WTC11 (cell line): ENCODE measurements around the gene EPHA4. TPM values are rescaled to one million over a fixed set of nuclear protein-coding genes. Genes with fewer than 3 reads are reported as not detected.

ENCODE experiments used
- ATAC-seq: fragments of 200-7000 bp; cut with Tn5 transposase; 2 replicates; pipeline ENCODE4 v1.10.0; 2021; ENCODE audit warnings: mild to moderate bottlenecking, moderate library complexity
- CTCF ChIA-PET: fragments of 300-600 bp; sonication (Branson Sonifier 250); formaldehyde crosslinking; loops from one replicate; lab custom pipeline; 2021; ENCODE audit warnings: antibody characterized with exemption; lab: Charles Lee
- POLR2A ChIA-PET: fragments of 350-600 bp; sonication (Branson Sonifier 250); formaldehyde crosslinking; loops from one replicate; lab custom pipeline; 2021; ENCODE audit warnings: antibody characterized with exemption; lab: Charles Lee
- DNase-seq: peaks from one replicate; pipeline ENCODE4 v3.0.0; 2021; ENCODE audit warnings: low spot score
- H3K27ac Mint-ChIP-seq: 2 replicates; pipeline ENCODE4 v1.8.0; 2021; ENCODE audit warnings: mixed read lengths
- H3K27me3 Mint-ChIP-seq: 2 replicates; pipeline ENCODE4 v1.8.0; 2021; ENCODE audit warnings: low read depth, mild to moderate bottlenecking, moderate library complexity, mixed read lengths
- H3K36me3 Mint-ChIP-seq: 2 replicates; pipeline ENCODE4 v1.8.0; 2021; ENCODE audit warnings: mixed read lengths
- H3K4me1 Mint-ChIP-seq: 2 replicates; pipeline ENCODE4 v1.8.0; 2022; ENCODE audit warnings: mixed read lengths
- H3K4me3 Mint-ChIP-seq: 2 replicates; pipeline ENCODE4 v1.8.0; 2021; ENCODE audit warnings: mild to moderate bottlenecking, moderate library complexity, mixed read lengths
- H3K9me3 Mint-ChIP-seq: 2 replicates; pipeline ENCODE4 v1.8.0; 2021; ENCODE audit warnings: mixed read lengths
- AFF4 ChIP-seq: sonication (generic); formaldehyde crosslinking; IDR thresholded peaks from 2 replicates; pipeline ENCODE4 v1.8.1; 2023; ENCODE audit warnings: mild to moderate bottlenecking, missing genetic modification reagents, borderline replicate concordance
- CDX4 ChIP-seq: fragments of 250-450 bp; sonication (Bioruptor Pico); IDR thresholded peaks from 2 replicates; pipeline ENCODE4 v1.9.0; 2021; ENCODE audit warnings: moderate library complexity, mild to moderate bottlenecking, inconsistent platforms, borderline replicate concordance
- E2F4 ChIP-seq: sonication (generic); formaldehyde crosslinking; IDR thresholded peaks from 2 replicates; pipeline ENCODE4 v1.8.1; 2022; ENCODE audit warnings: low read depth, mild to moderate bottlenecking, moderate library complexity, missing genetic modification reagents, borderline replicate concordance
- FOXK1 ChIP-seq: sonication (generic); formaldehyde crosslinking; IDR thresholded peaks from 2 replicates; pipeline ENCODE4 v1.8.0; 2022; ENCODE audit warnings: mild to moderate bottlenecking, moderate library complexity, missing genetic modification reagents
- FOXP1 ChIP-seq: sonication (generic); formaldehyde crosslinking; IDR thresholded peaks from 2 replicates; pipeline ENCODE4 v1.8.0; 2022; ENCODE audit warnings: missing genetic modification reagents, mild to moderate bottlenecking, moderate library complexity, borderline replicate concordance
- FOXP4 ChIP-seq: sonication (generic); formaldehyde crosslinking; IDR thresholded peaks from 2 replicates; pipeline ENCODE4 v1.8.0; 2022; ENCODE audit warnings: mild to moderate bottlenecking, missing genetic modification reagents
- GRHL2 ChIP-seq: fragments of 250-450 bp; sonication (Bioruptor Pico); IDR thresholded peaks from 2 replicates; pipeline ENCODE4 v1.8.0; 2022; ENCODE audit warnings: mild to moderate bottlenecking, moderate library complexity; ENCODE audit not compliant: insufficient replicate concordance, severe bottlenecking
- IRF2 ChIP-seq: sonication (generic); formaldehyde crosslinking; IDR thresholded peaks from 2 replicates; pipeline ENCODE4 v1.8.0; 2022; ENCODE audit warnings: low read depth, missing genetic modification reagents, borderline replicate concordance
- JAZF1 ChIP-seq: fragments of 250-450 bp; sonication (Bioruptor Pico); IDR thresholded peaks from 2 replicates; pipeline ENCODE4 v1.9.0; 2021; ENCODE audit warnings: moderate library complexity, mild to moderate bottlenecking, inconsistent platforms
- KAT7 ChIP-seq: sonication (generic); formaldehyde crosslinking; IDR thresholded peaks from 2 replicates; pipeline ENCODE4 v1.8.1; 2023; ENCODE audit warnings: missing genetic modification reagents, mild to moderate bottlenecking, borderline replicate concordance
- MAX ChIP-seq: sonication (generic); formaldehyde crosslinking; IDR thresholded peaks from 2 replicates; pipeline ENCODE4 v1.8.0; 2022; ENCODE audit warnings: mild to moderate bottlenecking, missing genetic modification reagents
- NFE2L1 ChIP-seq: sonication (generic); formaldehyde crosslinking; IDR thresholded peaks from 2 replicates; pipeline ENCODE4 v1.8.1; 2023; ENCODE audit warnings: missing genetic modification reagents
- NR1H2 ChIP-seq: sonication (generic); formaldehyde crosslinking; IDR thresholded peaks from 2 replicates; pipeline ENCODE4 v1.9.0; 2021; ENCODE audit warnings: mild to moderate bottlenecking, moderate library complexity, missing genetic modification reagents
- SP1 ChIP-seq: sonication (generic); formaldehyde crosslinking; conservative IDR thresholded peaks from 2 replicates; pipeline ENCODE4 v1.8.1; 2022; ENCODE audit warnings: missing genetic modification reagents
- TEAD4 ChIP-seq: sonication (generic); formaldehyde crosslinking; IDR thresholded peaks from 2 replicates; pipeline ENCODE4 v1.8.0; 2022; ENCODE audit warnings: mild to moderate bottlenecking, missing genetic modification reagents
- USF1 ChIP-seq: sonication (generic); formaldehyde crosslinking; IDR thresholded peaks from 2 replicates; pipeline ENCODE4 v1.8.0; 2022; ENCODE audit warnings: mild to moderate bottlenecking, missing genetic modification reagents
- USF2 ChIP-seq: sonication (generic); formaldehyde crosslinking; IDR thresholded peaks from 2 replicates; pipeline ENCODE4 v1.8.1; 2023; ENCODE audit warnings: mild to moderate bottlenecking, missing genetic modification reagents, moderate library complexity
- ZBTB21 ChIP-seq: sonication (generic); formaldehyde crosslinking; IDR thresholded peaks from 2 replicates; pipeline ENCODE4 v1.8.1; 2023; ENCODE audit warnings: mild to moderate bottlenecking, missing genetic modification reagents, borderline replicate concordance
- ZNF317 ChIP-seq: sonication (generic); formaldehyde crosslinking; IDR thresholded peaks from 2 replicates; pipeline ENCODE4 v1.8.1; 2023; ENCODE audit warnings: low read depth, mild to moderate bottlenecking, moderate library complexity, missing genetic modification reagents, borderline replicate concordance
- ZNF396 ChIP-seq: fragments of 250-450 bp; sonication (Bioruptor Pico); IDR thresholded peaks from 2 replicates; pipeline ENCODE4 v1.8.0; 2021; ENCODE audit warnings: mild to moderate bottlenecking, moderate library complexity, borderline replicate concordance
- ZNF512 ChIP-seq: sonication (generic); formaldehyde crosslinking; IDR thresholded peaks from 2 replicates; pipeline ENCODE4 v1.8.1; 2022; ENCODE audit warnings: missing genetic modification reagents, borderline replicate concordance
- ZNF671 ChIP-seq: fragments of 250-450 bp; sonication (Bioruptor Pico); IDR thresholded peaks from 2 replicates; pipeline ENCODE4 v1.8.0; 2021; ENCODE audit warnings: mild to moderate bottlenecking
- total RNA-seq: library from RNA; stranded (reverse); gene quantifications from 3 replicates; pipeline ENCODE4 v1.2.3, GENCODE V29; 2021

Gene EPHA4
- total RNA-seq, 1 experiment from 2014 or later = 11.0 TPM

- Mint-ChIP-seq H3K36me3 (no peaks in the 10 kb centered on the region), H3K4me3 (no peak overlapping the region)
- CTCF ChIA-PET = no interaction called here
These were observed 45.9 kb upstream of the EPHA4 start for GRCh38 chr2:221618007-221618406.

GRCh38 chr2:221616561-221616960 lies 44.5 kb upstream of the EPHA4 start:
- H3K4me1 Mint-ChIP-seq = no peaks in the 10 kb centered on the region
- DNase-seq = no peak
- ChIA-PET CTCF (interaction anchor here (0.5 kb wide), 1 partner anchor 351 kb away, joined by 4 read pairs; no protein-coding TSS in a partner anchor), POLR2A (no interaction called here)
- no peak overlapping the region for H3K27ac Mint-ChIP-seq
- H3K27me3 Mint-ChIP-seq = no peaks in the 10 kb centered on the region
- no peak for ATAC-seq
- H3K9me3 Mint-ChIP-seq = no peaks in the 10 kb centered on the region
- no peak overlapping the region for H3K4me3 Mint-ChIP-seq
- H3K36me3 Mint-ChIP-seq = no peaks in the 10 kb centered on the region
- TF ChIP-seq FOXP1 (CRISPR knock-in tag) (no peak), NFE2L1 (CRISPR knock-in tag) (no peak), AFF4 (no peak), FOXP4 (CRISPR knock-in tag) (no peak), IRF2 (CRISPR knock-in tag) (no peak), TEAD4 (CRISPR knock-in tag) (no peak), JAZF1 (CRISPR knock-in tag) (no peak), ZNF317 (CRISPR knock-in tag) (no peak), ZBTB21 (CRISPR knock-in tag) (no peak), USF2 (CRISPR knock-in tag) (no peak), GRHL2 (no peak), ZNF671 (CRISPR knock-in tag) (no peak), SP1 (CRISPR knock-in tag) (no peak)

More at GRCh38 chr2:221618007-221618406, 45.9 kb upstream of the EPHA4 start:
- ATAC-seq (no peak), DNase-seq (no peak)
- Mint-ChIP-seq H3K27me3 (no peaks in the 10 kb centered on the region), H3K9me3 (no peaks in the 10 kb centered on the region), H3K4me1 (no peaks in the 10 kb centered on the region), H3K27ac (no peak overlapping the region)
- no peak for TF ChIP-seq USF1 (CRISPR knock-in tag)
- TF ChIP-seq ZNF512 (CRISPR knock-in tag) = no peak
- no peak for TF ChIP-seq NR1H2 (CRISPR knock-in tag)
- TF ChIP-seq ZNF396 (CRISPR knock-in tag) = no peak
- no peak for TF ChIP-seq MAX (CRISPR knock-in tag)
- no peak for TF ChIP-seq CDX4
- TF ChIP-seq GRHL2 = no peak
- no peak for TF ChIP-seq E2F4 (CRISPR knock-in tag)
- no peak for TF ChIP-seq FOXK1
- TF ChIP-seq KAT7 = no peak
- POLR2A ChIA-PET = no interaction called here
